WTC11 (cell line): ENCODE measurements around the gene PABPN1L. TPM values are rescaled to one million over a fixed set of nuclear protein-coding genes. Genes with fewer than 3 reads are reported as not detected.

Experiments used
- ATAC-seq: fragments of 200-7000 bp; cut with Tn5 transposase; 2 replicates; pipeline ENCODE4 v1.10.0; 2021; ENCODE audit warnings: mild to moderate bottlenecking, moderate library complexity
- CTCF ChIA-PET: fragments of 300-600 bp; sonication (Branson Sonifier 250); formaldehyde crosslinking; loops from one replicate; lab custom pipeline; 2021; ENCODE audit warnings: antibody characterized with exemption; lab: Charles Lee
- POLR2A ChIA-PET: fragments of 350-600 bp; sonication (Branson Sonifier 250); formaldehyde crosslinking; loops from one replicate; lab custom pipeline; 2021; ENCODE audit warnings: antibody characterized with exemption; lab: Charles Lee
- DNase-seq: peaks from one replicate; pipeline ENCODE4 v3.0.0; 2021; ENCODE audit warnings: low spot score
- H3K27ac Mint-ChIP-seq: 2 replicates; pipeline ENCODE4 v1.8.0; 2021; ENCODE audit warnings: mixed read lengths
- H3K27me3 Mint-ChIP-seq: 2 replicates; pipeline ENCODE4 v1.8.0; 2021; ENCODE audit warnings: low read depth, mild to moderate bottlenecking, moderate library complexity, mixed read lengths
- H3K36me3 Mint-ChIP-seq: 2 replicates; pipeline ENCODE4 v1.8.0; 2021; ENCODE audit warnings: mixed read lengths
- H3K4me1 Mint-ChIP-seq: 2 replicates; pipeline ENCODE4 v1.8.0; 2022; ENCODE audit warnings: mixed read lengths
- H3K4me3 Mint-ChIP-seq: 2 replicates; pipeline ENCODE4 v1.8.0; 2021; ENCODE audit warnings: mild to moderate bottlenecking, moderate library complexity, mixed read lengths
- H3K9me3 Mint-ChIP-seq: 2 replicates; pipeline ENCODE4 v1.8.0; 2021; ENCODE audit warnings: mixed read lengths
- CDX4 ChIP-seq: fragments of 250-450 bp; sonication (Bioruptor Pico); IDR thresholded peaks from 2 replicates; pipeline ENCODE4 v1.9.0; 2021; ENCODE audit warnings: moderate library complexity, mild to moderate bottlenecking, inconsistent platforms, borderline replicate concordance
- E2F1 ChIP-seq: sonication (generic); formaldehyde crosslinking; IDR thresholded peaks from 2 replicates; pipeline ENCODE4 v1.8.0; 2022; ENCODE audit warnings: mild to moderate bottlenecking, missing genetic modification reagents
- HMGA2 ChIP-seq: fragments of 250-450 bp; sonication (Bioruptor Pico); IDR thresholded peaks from 2 replicates; pipeline ENCODE4 v1.4.0; 2021; ENCODE audit warnings: mild to moderate bottlenecking, moderate library complexity
- JAZF1 ChIP-seq: fragments of 250-450 bp; sonication (Bioruptor Pico); IDR thresholded peaks from 2 replicates; pipeline ENCODE4 v1.9.0; 2021; ENCODE audit warnings: moderate library complexity, mild to moderate bottlenecking, inconsistent platforms
- KAT7 ChIP-seq: sonication (generic); formaldehyde crosslinking; IDR thresholded peaks from 2 replicates; pipeline ENCODE4 v1.8.1; 2023; ENCODE audit warnings: missing genetic modification reagents, mild to moderate bottlenecking, borderline replicate concordance
- MAX ChIP-seq: sonication (generic); formaldehyde crosslinking; IDR thresholded peaks from 2 replicates; pipeline ENCODE4 v1.8.0; 2022; ENCODE audit warnings: mild to moderate bottlenecking, missing genetic modification reagents
- NFE2L1 ChIP-seq: sonication (generic); formaldehyde crosslinking; IDR thresholded peaks from 2 replicates; pipeline ENCODE4 v1.8.1; 2023; ENCODE audit warnings: missing genetic modification reagents
- NR1H2 ChIP-seq: sonication (generic); formaldehyde crosslinking; IDR thresholded peaks from 2 replicates; pipeline ENCODE4 v1.9.0; 2021; ENCODE audit warnings: mild to moderate bottlenecking, moderate library complexity, missing genetic modification reagents
- PRRX2 ChIP-seq: fragments of 250-450 bp; sonication (Bioruptor Pico); IDR thresholded peaks from 2 replicates; pipeline ENCODE4 v1.8.0; 2021; ENCODE audit warnings: mild to moderate bottlenecking
- RELA ChIP-seq: sonication (generic); formaldehyde crosslinking; IDR thresholded peaks from 2 replicates; pipeline ENCODE4 v1.8.1; 2022; ENCODE audit warnings: missing genetic modification reagents, mild to moderate bottlenecking, borderline replicate concordance
- USF1 ChIP-seq: sonication (generic); formaldehyde crosslinking; IDR thresholded peaks from 2 replicates; pipeline ENCODE4 v1.8.0; 2022; ENCODE audit warnings: mild to moderate bottlenecking, missing genetic modification reagents
- ZNF317 ChIP-seq: sonication (generic); formaldehyde crosslinking; IDR thresholded peaks from 2 replicates; pipeline ENCODE4 v1.8.1; 2023; ENCODE audit warnings: low read depth, mild to moderate bottlenecking, moderate library complexity, missing genetic modification reagents, borderline replicate concordance
- ZNF416 ChIP-seq: fragments of 250-450 bp; sonication (Bioruptor Pico); IDR thresholded peaks from 2 replicates; pipeline ENCODE4 v1.9.0; 2021; ENCODE audit warnings: mild to moderate bottlenecking, inconsistent platforms
- total RNA-seq: library from RNA; stranded (reverse); gene quantifications from 3 replicates; pipeline ENCODE4 v1.2.3, GENCODE V29; 2021
- TF ChIP-seq, protein P1 (sequence below): sonication (generic); formaldehyde crosslinking; IDR thresholded peaks from 2 replicates; pipeline ENCODE4 v1.8.1; 2022; ENCODE audit warnings: low read depth, mild to moderate bottlenecking, moderate library complexity, missing genetic modification reagents, borderline replicate concordance
- TF ChIP-seq, protein P2 (sequence below): fragments of 250-450 bp; sonication (Bioruptor Pico); conservative IDR thresholded peaks from 2 replicates; pipeline ENCODE4 v1.9.0; 2021; ENCODE audit warnings: mild to moderate bottlenecking

The PABPN1L gene
- total RNA-seq, 1 experiment from 2014 or later = not detected

GRCh38 chr16:88879788-88880055, 13.3 kb upstream of the PABPN1L start:
- no peak for TF ChIP-seq ZNF416 (CRISPR knock-in tag)
- TF ChIP-seq, protein P1, sequence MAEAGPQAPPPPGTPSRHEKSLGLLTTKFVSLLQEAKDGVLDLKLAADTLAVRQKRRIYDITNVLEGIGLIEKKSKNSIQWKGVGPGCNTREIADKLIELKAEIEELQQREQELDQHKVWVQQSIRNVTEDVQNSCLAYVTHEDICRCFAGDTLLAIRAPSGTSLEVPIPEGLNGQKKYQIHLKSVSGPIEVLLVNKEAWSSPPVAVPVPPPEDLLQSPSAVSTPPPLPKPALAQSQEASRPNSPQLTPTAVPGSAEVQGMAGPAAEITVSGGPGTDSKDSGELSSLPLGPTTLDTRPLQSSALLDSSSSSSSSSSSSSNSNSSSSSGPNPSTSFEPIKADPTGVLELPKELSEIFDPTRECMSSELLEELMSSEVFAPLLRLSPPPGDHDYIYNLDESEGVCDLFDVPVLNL (CRISPR knock-in tag) = no peak
- Mint-ChIP-seq H3K9me3 (no peaks in the 10 kb centered on the region), H3K27me3 (no peaks in the 10 kb centered on the region; the same call in 1 of the 2 replicates), H3K36me3 (no peaks in the 10 kb centered on the region), H3K4me3 (no peak overlapping the region), H3K4me1 (no peaks in the 10 kb centered on the region), H3K27ac (peak overlapping the region; percentile 76)
- ChIA-PET CTCF (interaction anchor here (1.2 to 3.0 kb wide), 6 partner anchors 22 to 287 kb away, joined by 5 to 18 read pairs (median 14); partner anchors contain the start of genes GALNS and TRAPPC2L), POLR2A (no interaction called here)
- no peak for DNase-seq
- no peak for ATAC-seq

DNA sequence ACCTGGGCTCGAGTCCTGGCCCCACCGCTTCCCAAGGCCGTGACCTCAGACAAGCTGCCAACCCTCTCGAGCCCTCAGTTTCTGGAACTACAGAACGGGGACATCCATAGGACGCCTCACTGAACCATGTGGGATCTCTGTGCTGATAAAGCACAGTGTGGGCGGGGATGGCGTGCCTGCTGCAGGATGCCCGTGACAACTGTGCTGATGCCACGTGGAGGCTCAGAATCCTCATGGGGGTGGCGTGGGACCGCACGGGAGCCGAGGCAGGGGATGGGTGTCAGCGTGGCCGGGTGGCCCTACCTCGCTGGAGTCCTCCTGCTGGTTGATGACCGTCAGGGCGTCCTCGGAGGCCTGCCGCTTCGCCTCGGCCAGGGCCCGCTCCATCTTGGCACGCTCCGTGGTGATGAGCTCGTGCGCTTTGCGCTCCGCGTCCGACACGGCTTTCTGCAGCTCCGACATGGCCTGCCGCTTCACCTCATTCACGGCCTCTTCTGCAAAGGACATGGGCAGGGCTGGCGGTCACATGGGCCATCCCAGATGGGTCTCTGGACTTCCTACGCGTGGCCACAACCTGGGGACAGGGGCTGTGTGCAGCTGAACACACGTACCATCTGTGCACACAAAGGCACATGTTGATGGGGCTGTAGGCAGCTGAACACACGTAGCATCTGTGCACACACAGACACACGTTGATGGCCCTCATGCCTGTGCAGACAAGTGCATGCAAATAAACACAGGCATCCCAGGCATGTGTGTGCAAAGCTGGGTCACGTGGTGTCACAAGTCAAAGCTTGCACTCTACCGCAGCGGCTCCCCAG, 12.7 kb upstream of the PABPN1L start:
- no peak overlapping the region for H3K27ac Mint-ChIP-seq
- POLR2A ChIA-PET = no interaction called here
- no peaks in the 10 kb centered on the region for H3K9me3 Mint-ChIP-seq
- no peak for TF ChIP-seq HMGA2 (CRISPR knock-in tag)
- H3K4me1 Mint-ChIP-seq = no peaks in the 10 kb centered on the region
- H3K36me3 Mint-ChIP-seq = no peaks in the 10 kb centered on the region
- DNase-seq (no peak), ATAC-seq (no peak)
- H3K27me3 Mint-ChIP-seq = no peaks in the 10 kb centered on the region; the same call in 1 of the 2 replicates
- CTCF ChIA-PET = interaction anchor here (2.2 to 3.0 kb wide), 3 partner anchors 22 to 288 kb away, joined by 14 to 18 read pairs (median 16); partner anchors contain the start of genes GALNS and TRAPPC2L
- no peak overlapping the region for H3K4me3 Mint-ChIP-seq

DNA sequence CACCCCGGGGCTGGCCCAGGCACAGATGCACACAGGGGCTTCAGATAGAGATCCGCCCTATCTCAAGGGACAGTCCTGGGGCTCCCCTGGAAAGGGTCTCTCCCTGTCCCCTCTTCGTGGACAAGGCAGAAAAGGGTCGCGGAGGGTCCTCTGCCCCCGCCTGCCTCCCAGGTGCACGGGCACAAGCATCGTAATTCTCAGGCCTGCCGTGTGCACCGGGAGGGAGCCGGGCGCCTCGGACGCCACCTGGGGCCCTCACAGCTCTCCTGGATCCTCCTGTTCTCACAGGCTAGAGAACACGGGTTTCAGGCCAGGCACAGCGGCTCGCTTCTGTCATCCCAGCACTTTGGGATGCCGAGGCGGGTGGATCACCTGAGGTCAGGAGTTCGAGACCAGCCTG, 11.9 kb upstream of the PABPN1L start:
- no peak overlapping the region for H3K27ac Mint-ChIP-seq
- H3K27me3 Mint-ChIP-seq = no peaks in the 10 kb centered on the region; the same call in 1 of the 2 replicates
- TF ChIP-seq RELA (CRISPR knock-in tag) (no peak), ZNF416 (CRISPR knock-in tag) (no peak), NR1H2 (CRISPR knock-in tag) (no peak), KAT7 (no peak), JAZF1 (no peak), PRRX2 (CRISPR knock-in tag) (no peak), MAX (CRISPR knock-in tag) (no peak), ZNF317 (CRISPR knock-in tag) (no peak), E2F1 (CRISPR knock-in tag) (no peak), NFE2L1 (CRISPR knock-in tag) (no peak), CDX4 (no peak), USF1 (CRISPR knock-in tag) (no peak)
- TF ChIP-seq, protein P2, sequence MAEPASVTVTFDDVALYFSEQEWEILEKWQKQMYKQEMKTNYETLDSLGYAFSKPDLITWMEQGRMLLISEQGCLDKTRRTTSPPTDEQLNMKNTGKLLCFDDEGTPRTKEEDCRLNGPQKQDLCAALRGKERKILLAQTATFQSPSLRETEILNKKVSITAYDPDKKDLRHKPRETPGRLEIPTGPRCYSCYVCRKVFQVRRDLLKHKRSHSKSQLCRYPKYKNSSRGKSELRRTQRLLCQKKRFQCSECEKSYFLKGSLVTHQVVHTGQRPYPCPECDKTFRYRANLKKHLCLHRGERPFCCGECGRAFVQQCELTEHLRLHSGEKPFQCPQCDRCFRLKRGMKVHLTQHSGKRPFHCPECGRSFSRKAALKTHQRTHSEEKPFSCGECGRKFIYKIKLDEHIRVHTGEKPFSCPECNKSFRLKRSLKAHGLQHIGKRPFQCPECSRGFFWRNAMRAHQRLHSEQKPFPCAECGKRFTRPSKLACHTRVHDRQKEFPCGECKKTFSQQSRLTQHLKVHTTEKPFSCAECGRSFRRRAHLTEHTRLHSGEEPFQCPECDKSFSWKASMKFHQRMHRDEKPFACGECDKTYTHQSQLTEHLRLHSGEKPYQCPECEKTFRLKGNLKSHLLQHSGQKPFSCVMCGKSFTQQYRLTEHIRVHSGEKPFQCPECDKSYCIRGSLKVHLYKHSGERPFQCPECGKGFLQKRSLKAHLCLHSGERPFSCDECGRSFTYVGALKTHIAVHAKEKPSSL (CRISPR knock-in tag) = no peak
- no peak for ATAC-seq
- POLR2A ChIA-PET = no interaction called here
- H3K36me3 Mint-ChIP-seq = no peaks in the 10 kb centered on the region
- H3K9me3 Mint-ChIP-seq = no peaks in the 10 kb centered on the region
- DNase-seq = no peak
- no peaks in the 10 kb centered on the region for H3K4me1 Mint-ChIP-seq
- H3K4me3 Mint-ChIP-seq = no peak overlapping the region
- CTCF ChIA-PET = no interaction called here
